Activated T-cell treated with anti-CD3 and anti-CD28 coated beads for 24 hours (primary cell): ENCODE data around the gene ROM1.
"Not testable (repeated sequence)": the region's sequence is repeated elsewhere in the genome, so short reads cannot be mapped to it uniquely, and the experiment has no call there.

ENCODE experiments used
- DNase-seq: peaks from one replicate; pipeline ENCODE4 v3.0.0-alpha.2; 2020; ENCODE audit warnings: low read depth

Gene ROM1

GRCh38 chr11:62649486-62649885 is 36.4 kb downstream of the ROM1 start:
- no peak for DNase-seq

- DNase-seq = not testable (repeated sequence)
These were observed 37.2 kb downstream of the ROM1 start for GRCh38 chr11:62650283-62650682.

DNA sequence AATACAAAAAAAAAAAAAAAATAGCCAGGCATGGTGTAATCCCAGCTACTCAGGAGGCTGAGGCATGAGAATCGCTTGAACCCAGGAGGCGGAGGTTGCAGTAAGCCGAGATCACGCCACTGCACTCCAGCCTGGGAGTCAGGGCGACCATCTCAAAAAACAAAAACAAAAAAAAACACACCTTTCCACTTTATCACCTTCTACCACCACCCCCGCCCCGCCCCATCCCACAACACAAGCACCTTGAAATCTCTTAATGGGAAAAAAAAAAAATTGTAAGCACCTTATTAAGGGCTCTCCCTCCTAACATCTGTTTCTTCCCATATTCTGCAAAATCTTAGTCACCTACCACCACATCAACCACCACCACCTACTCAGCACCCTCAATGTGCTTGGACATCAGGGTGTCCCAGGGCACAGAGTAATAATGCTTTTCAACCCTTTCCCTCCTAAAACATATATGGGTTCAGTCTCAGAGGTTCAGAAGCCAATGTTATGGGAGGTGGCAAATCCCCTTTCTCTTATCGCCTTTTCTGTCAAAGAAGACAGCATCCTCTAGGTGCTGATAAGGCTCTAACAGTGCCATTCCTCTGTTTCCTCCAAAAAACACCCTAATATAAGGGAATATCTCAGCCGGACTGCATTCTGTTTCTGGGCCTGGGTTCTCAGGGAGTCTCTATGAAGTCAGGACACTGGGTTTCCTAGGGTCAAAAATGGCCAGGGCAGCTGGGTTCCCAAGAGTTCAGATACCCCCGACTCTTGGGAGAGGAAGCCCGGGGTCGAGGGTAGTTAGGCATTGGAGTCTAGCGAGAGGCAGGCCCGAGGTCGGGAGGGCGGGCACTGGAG is 39.3 kb downstream of the ROM1 start:
- DNase-seq = no peak

DNA sequence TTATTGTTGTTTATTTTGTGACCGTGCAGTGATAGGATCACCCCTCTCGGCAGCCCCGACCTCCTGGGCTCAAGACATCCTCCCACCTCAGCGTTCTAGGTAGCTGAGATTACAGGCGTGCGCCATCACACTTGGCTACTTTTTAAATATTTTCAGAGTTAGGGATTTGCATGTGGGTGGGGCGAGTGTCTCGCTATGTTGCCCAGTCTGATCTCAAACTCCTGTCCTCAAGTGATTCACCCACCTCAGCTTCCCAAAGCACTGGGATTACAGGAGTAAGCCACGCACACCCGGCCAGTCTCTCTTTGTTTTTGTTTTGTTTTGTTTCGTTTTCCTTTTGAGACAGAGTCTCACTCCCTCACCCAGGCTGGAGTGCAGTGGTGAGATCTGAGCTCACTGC is 41.2 kb downstream of the ROM1 start:
- DNase-seq = no peak

DNA sequence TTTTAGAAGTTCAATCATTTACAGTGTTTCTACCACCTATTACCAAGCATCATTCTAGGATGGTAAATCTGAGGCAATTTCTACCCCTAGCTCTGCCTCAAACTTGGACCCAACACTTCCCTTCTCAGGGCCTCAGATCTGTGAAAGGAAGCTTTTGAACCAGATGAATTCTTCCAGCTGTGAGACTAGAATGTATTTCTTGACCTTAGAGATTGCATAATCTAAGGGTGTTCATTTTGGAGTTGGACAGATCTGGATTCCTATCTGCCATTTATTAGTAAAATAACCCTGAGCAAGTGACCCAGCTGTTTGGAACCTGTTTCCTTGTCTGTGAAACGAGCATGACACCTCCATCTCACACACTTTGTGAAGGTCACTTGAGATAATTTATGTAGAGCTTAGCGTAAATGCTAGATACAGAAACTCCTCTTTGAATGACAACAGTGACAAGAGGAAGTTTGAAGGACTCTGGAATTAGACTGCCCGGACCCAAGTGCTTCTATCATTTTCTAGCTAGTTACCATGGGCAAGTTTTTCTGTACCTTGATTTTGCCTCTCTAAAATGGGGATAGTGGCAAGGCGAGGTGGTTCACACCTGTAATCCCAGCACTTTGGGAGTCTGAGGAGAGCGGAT is 43.9 kb downstream of the ROM1 start:
- no peak for DNase-seq

DNA sequence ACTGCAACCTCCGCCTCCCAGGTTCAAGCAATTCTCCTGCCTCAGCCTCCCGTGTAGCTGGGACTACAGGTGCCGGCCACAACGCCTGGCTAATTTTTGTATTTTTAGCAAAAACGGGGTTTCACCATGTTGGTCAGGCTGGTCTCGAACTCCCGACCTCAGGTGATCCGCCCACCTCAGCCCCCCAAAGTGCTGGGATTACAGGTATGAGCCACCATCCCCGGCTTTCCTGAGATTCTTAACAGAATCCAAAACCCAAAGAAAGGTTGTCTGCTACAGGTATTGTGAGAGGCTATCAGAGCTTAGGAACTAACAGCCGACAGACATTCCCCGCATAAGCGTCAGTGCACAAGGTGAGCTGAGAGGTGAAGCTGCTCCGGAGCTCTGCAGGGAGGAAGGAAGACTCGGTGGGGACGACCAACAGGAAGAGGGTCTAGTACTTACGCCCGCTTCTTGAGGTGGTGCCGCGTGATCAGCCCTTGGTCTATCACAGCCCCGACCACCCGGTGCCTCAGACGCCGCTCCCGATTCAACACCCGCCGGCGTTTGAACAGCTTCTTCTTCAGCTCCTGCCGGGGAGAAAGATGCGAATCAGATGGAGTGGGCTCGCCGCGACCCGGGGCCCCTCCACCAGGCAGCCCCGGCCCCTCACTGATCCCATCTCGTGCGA is 51.5 kb downstream of the ROM1 start:
- peak; percentile 44 for DNase-seq
